ENCODE measurements around the gene CENPO.

The CENPO gene

DNA sequence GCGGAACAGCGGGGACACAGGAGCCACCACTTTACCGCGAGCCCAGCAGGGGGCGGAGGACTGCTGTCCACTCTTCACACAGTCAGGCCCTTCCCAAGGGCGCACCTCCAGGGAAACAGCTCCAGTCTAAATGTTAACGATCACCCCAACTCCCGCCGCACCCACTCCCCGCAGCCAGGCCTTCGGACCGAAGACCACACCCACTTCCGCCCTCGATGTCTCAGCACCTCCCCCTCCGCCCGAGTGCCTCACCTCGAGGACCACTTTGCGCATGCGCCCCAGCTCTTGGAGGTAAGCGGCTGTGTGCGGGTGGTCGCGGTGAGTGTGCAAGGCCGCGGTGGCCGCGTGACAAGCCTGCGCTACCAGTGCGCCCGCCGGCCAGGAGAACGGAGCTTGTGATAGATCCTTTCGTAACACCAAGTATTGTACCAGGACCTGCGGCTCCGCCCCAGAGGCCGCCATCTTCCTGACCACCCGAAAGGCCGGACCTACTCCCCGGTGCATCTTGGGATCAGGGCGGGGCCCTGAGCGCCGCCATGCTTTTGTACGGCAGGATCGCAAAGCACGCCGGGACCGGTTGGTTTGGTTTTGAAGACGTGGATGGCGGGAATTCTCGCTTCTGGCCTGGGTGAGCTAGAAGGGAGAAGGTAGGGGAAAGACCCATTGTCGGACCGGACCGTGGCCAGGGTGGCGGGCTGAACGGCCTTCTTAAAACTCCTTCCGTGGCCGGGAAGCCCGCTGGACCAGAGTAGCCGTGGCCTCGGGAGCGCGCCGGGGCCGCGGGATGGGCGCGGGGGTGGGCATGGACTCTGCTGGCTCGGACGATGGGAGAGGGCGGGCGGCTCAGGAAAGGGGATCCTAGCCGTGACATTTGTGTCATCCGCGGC is at the start of gene CENPO, which contains the start of gene PTRHD1:
CENPO (plus strand) TSS at position 552 of the 887 bp plus-strand sequence. CDS start 495 bp downstream, outside the sequence.
PTRHD1 (minus strand) TSS at position 518 of the 887 bp plus-strand sequence; CDS start at position 504, 14 bp downstream.
- DNase-seq, result peak; percentile 97

DNA sequence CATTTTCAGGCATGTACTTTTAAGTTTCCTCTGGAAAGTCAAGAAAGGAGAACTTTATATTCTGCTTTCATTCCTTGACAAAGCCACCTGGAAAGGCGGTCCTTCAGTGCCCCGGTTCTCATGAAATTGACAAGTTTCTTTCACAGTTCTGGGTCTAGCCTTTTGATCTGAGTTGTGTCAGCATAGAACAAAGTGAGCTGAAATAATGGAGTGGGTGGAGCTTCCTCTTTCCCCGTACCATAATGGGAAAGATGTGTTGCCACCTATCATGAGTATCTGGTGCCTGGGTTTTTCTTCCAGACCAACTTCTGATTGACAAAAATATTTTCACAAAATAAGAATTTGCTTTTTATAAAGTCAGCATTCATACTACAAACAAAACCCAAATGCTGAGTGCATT is 49.3 kb upstream of the CENPO start:
- DNase-seq, result no peak
- in situ Hi-C loops (cut with MboI; ENCODE audit: low pct_unique_long_range_greater_than_20kb, low sequenced_read_pairs), result no loop called here

More for the DNA sequence above, at the start of gene CENPO, which contains the start of gene PTRHD1:
- in situ Hi-C loops (cut with MboI; ENCODE audit: low pct_unique_long_range_greater_than_20kb, low sequenced_read_pairs), result no loop called here

DNA sequence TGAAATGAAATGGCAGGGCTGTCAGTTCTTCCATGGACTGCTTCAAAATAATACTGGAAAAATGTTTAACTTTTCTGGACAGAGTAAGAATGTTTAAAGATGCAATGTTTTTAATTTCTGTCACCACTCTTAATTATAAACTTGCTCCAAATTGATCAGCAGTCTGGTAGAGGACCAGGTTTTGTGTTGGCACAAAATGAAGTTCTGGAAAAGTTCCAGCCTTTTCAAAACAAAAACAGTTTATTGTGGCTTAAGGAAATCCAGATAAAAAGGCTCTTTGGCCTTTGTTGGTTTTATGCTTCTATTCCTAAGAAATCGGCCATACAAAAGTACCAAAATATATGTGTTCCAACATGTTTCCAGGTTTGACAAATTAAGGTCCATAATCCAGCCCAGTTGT is 48.9 kb upstream of the CENPO start:
- in situ Hi-C loops (cut with MboI; ENCODE audit: low pct_unique_long_range_greater_than_20kb, low sequenced_read_pairs), result no loop called here

GRCh38 chr2:24745825-24746224 is 47.4 kb upstream of the CENPO start:
- no peak for DNase-seq
- in situ Hi-C loops (cut with MboI; ENCODE audit: low pct_unique_long_range_greater_than_20kb, low sequenced_read_pairs), result no loop called here

More for the DNA sequence above, 48.9 kb upstream of the CENPO start:
- no peak for DNase-seq

DNA sequence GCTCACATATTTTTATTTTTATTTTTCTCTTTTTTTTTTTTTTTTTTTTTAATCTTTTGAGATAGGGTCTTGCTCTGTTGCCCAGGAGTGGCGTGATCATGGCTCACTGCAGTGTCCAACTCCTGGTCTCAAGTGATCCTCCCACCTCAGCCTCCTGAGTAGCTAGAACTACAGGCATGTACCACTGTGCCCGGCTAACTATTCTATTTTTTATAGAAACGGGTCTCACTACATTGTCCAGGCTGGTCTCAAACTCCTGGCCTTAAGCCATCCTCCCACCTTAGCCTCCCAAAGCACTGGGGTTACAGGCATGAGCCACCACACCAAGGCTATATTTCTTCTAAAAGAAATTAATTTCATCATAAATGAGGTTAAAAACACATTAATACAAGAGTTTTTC is 45.9 kb upstream of the CENPO start:
- no peak for DNase-seq
- in situ Hi-C loops (cut with MboI; ENCODE audit: low pct_unique_long_range_greater_than_20kb, low sequenced_read_pairs), result no loop called here

- in situ Hi-C loops (cut with MboI; ENCODE audit: low pct_unique_long_range_greater_than_20kb, low sequenced_read_pairs), result no loop called here
- no peak for DNase-seq
These were observed 44.0 kb upstream of the CENPO start for GRCh38 chr2:24749069-24749691.

- in situ Hi-C loops (cut with MboI; ENCODE audit: low pct_unique_long_range_greater_than_20kb, low sequenced_read_pairs), result no loop called here
- DNase-seq, result no peak
These were observed 38.1 kb upstream of the CENPO start for GRCh38 chr2:24754985-24755705.

GRCh38 chr2:24756789-24757188 is 36.4 kb upstream of the CENPO start:
- in situ Hi-C loops (cut with MboI; ENCODE audit: low pct_unique_long_range_greater_than_20kb, low sequenced_read_pairs), result no loop called here
- DNase-seq, result no peak

GRCh38 chr2:24761866-24762265 is 31.4 kb upstream of the CENPO start:
- in situ Hi-C loops (cut with MboI; ENCODE audit: low pct_unique_long_range_greater_than_20kb, low sequenced_read_pairs), result no loop called here
- no peak for DNase-seq

GRCh38 chr2:24762518-24762917 is 30.7 kb upstream of the CENPO start:
- DNase-seq, result no peak
- in situ Hi-C loops (cut with MboI; ENCODE audit: low pct_unique_long_range_greater_than_20kb, low sequenced_read_pairs), result no loop called here

DNA sequence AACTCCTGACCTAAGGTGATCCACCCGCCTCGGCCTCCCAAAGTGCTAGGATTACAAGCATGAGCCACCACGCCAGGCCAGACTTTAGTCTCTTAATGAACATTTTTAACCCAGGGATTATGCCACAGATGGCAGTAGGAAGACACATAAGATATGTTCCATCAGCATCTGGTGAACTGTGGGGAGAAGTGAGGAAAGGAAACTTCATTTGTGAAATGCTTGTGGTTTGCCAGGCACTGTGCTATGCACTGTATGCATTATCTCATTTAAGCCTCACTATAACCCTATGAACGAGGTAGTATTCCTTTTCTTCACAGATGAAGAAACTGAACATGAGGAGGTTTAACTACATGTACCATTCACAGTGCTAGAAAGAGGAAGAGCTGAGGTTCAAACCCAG is 29.4 kb upstream of the CENPO start:
- DNase-seq, result no peak
- in situ Hi-C loops (cut with MboI; ENCODE audit: low pct_unique_long_range_greater_than_20kb, low sequenced_read_pairs), result no loop called here

- DNase-seq, result no peak
- in situ Hi-C loops (cut with MboI; ENCODE audit: low pct_unique_long_range_greater_than_20kb, low sequenced_read_pairs), result no loop called here
These were observed 26.6 kb upstream of the CENPO start for GRCh38 chr2:24766609-24767008.

DNA sequence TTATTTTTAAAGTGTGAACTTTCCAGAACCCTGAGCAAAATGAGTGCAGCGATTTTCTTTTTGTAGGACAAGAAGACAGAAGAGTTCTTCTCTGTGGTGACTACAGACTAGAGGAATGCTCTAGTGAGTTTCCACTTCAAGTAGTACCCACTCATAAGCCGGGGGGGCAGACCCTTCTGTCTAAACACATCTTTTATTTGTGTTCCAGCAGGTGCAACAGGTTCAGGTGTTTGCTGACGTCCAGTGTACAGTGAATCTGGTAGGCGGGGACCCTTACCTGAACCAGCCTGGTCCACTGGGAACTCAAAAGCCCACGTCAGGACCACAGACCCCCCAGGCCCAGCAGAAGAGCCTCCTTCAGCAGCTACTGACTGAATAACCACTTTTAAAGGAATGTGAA is 25.2 kb upstream of the CENPO start:
- in situ Hi-C loops (cut with MboI; ENCODE audit: low pct_unique_long_range_greater_than_20kb, low sequenced_read_pairs), result no loop called here
- no peak for DNase-seq

GRCh38 chr2:24768601-24769000 is 24.6 kb upstream of the CENPO start:
- DNase-seq, result no peak
- in situ Hi-C loops (cut with MboI; ENCODE audit: low pct_unique_long_range_greater_than_20kb, low sequenced_read_pairs), result no loop called here

- DNase-seq, result no peak
- in situ Hi-C loops (cut with MboI; ENCODE audit: low pct_unique_long_range_greater_than_20kb, low sequenced_read_pairs), result no loop called here
These were observed 22.2 kb upstream of the CENPO start for GRCh38 chr2:24771061-24771460.

DNA sequence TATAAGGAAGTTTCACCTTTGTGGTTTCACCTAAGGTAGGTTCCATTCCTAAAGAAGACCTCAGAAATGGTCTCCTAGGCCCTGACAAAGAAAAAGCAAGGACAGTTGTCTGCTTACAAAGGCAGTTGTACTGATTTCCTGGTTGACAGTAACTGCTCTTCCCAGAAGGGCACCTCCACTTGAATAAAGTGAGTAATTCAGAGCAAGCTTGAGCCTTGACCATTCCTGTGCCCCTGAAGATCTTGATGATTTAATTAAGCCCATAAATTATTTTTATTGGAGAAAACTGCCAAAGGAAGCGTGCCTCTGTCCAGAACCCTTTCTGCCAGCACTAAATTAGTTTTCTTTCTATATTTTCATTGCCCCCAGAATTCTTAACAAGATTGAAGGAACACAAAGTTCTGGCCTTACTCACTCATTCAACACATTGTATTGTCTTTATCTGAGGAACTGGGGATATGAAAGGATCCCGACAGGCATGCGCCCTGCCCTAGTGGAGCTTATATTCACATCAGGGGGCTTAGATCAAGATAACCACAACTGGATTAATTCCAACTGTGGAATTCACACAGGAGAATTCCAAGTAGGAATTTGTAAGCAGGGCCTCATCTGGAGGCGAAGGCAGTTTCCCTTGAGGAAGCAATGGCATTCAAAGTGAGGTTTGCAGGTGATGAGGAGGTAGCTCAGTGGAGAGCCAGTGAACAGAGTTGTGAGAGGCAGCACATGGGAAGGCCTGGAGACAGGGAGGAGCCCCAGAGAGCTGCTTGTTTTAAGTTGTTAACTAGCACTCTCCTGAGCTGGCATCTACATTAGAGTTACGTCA is 21.2 kb upstream of the CENPO start:
- no peak for DNase-seq
- in situ Hi-C loops (cut with MboI; ENCODE audit: low pct_unique_long_range_greater_than_20kb, low sequenced_read_pairs), result no loop called here

DNA sequence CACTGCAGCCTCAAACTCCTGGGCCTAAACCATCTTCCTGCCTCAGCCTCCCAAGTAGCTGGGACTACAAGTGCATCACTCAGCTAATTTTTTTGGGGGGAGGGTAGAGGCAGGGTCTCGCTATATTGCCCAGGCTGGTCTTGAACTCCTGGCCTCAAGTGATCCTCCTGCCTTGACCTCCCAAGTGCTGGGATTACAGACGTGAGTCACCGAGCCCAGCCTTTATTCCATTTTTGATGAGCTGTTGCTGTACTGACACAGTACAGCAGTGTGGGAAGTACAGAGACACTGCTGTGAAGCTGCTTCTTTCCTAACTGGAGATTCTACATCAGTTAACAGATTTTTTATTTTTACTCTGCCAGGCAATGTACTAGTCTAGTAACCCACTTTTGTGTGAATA is 18.9 kb upstream of the CENPO start:
- no peak for DNase-seq
- in situ Hi-C loops (cut with MboI; ENCODE audit: low pct_unique_long_range_greater_than_20kb, low sequenced_read_pairs), result no loop called here

GRCh38 chr2:24779116-24779515 is 14.1 kb upstream of the CENPO start:
- in situ Hi-C loops (cut with MboI; ENCODE audit: low pct_unique_long_range_greater_than_20kb, low sequenced_read_pairs), result no loop called here
- peak; percentile 21 for DNase-seq

DNA sequence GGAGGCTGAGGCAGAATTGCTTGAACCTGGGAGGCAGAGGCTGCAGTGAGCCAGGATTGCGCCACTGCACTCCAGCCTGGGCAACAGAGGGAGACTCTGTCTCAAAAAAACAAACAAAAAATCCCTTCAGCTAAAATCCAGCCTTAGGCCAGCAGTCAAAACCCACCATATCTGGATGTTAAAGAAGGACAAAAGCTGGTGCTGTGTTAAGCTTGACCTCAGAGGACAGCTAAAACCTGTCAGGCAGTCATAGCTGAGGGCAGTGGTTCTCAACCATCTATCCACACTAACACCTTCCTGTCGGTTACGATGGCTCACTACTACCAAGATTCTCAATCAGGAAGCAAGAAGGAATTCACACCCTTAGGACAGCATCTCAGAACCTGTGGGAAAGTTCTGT is 9.6 kb upstream of the CENPO start:
- in situ Hi-C loops (cut with MboI; ENCODE audit: low pct_unique_long_range_greater_than_20kb, low sequenced_read_pairs), result no loop called here
- DNase-seq, result no peak

All from KBM-7 (cell line).